ENCODE data around the gene CEP85. TPM values are rescaled to one million over a fixed set of nuclear protein-coding genes. Genes with fewer than 3 reads are reported as not detected.

Gene CEP85
- total and polyA plus RNA-seq, 10 of the 15 experiments (the other 5 are each of a cell fraction or from before 2014, with no cell fraction given) = 8.4 to 26.8 (median 21.5) TPM

DNA sequence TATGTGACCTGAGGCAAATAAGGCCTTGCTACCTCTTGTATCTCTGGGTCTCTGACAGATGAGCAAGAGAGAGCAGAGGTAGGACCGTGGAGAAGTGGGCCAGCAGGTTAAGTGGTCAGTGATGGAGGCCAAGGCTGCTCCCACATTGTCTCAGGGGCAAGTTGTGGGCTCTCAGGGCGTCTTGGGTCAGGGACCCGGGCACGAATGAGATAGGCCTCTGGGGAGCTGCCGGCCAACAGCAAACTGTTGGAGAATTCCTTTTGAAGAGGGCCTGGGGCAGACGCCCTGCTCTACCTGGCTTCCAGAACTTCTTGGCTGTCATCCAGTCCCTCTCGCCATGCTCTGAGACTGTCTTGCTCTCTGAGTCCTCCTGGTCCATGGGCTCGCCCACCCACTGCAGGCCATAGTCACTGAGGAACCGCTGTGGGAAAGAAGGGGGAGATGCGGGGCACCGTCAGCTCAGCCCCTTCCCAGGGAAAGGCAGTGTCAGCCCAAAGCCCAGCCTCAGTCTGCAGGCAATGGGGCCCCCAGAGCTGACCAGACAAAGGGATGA, 60.0 kb downstream of the CEP85 start:
- H3K27me3 ChIP-seq (replicated peaks in 1 of 2; ENCODE audit: control insufficient read depth in 2 of 2, insufficient read depth in 2 of 2, low read length in 1 of 2) = no peaks in the 10 kb centered on the region
- DNase-seq (ENCODE audit: low read depth, low spot score) (no peak), FAIRE-seq (no peak), ATAC-seq (no peak)
- CTCF ChIA-PET = no interaction called here
- H4K20me1 ChIP-seq (ENCODE audit: control insufficient read depth, insufficient read depth) = no peaks in the 10 kb centered on the region
- POLR2A ChIA-PET = no interaction called here
- H3K36me3 ChIP-seq (ENCODE audit: control insufficient read depth in 2 of 2, insufficient read depth in 2 of 2, low read length in 1 of 2) = no peaks in the 10 kb centered on the region
- no peak overlapping the region for H3K9ac ChIP-seq (ENCODE audit: control insufficient read depth, insufficient read depth, low read length)
- H3K27ac ChIP-seq (ENCODE audit: control insufficient read depth, insufficient read depth) = no peak overlapping the region
- 93% methylated on average over 11 of the region's 11 CpGs for WGBS (ENCODE audit: insufficient coverage, insufficient replicate concordance, low lambda C conversion rate, missing lambda C conversion rate)
- no peak overlapping the region for H2AFZ ChIP-seq (ENCODE audit: control insufficient read depth, low read depth, low read length)
- SMC1A ChIA-PET (ENCODE audit: uncharacterized antibody, unreplicated experiment) = interaction anchor here (1.1 kb wide), 1 partner anchor 28 kb away, joined by 3 read pairs; no protein-coding TSS in a partner anchor
- intact Hi-C loops (cut with micrococcal nuclease; ENCODE audit: unreplicated experiment) (no loop called here), in situ Hi-C loops (cut with MboI) (no loop called here)
- no peak overlapping the region for H3K4me3 ChIP-seq
- H3K4me2 ChIP-seq (ENCODE audit: control insufficient read depth, insufficient read depth) = no peak overlapping the region
- H3K79me2 ChIP-seq (ENCODE audit: control insufficient read depth, insufficient read depth, low read length) = no peaks in the 10 kb centered on the region
- no peaks in the 10 kb centered on the region for H3K9me3 ChIP-seq (replicated peaks; ENCODE audit: control insufficient read depth, insufficient read depth, low read length)
- RAD21 ChIA-PET (ENCODE audit: unreplicated experiment) = interaction anchor here (1.7 kb wide), 1 partner anchor 123 kb away, joined by 3 read pairs; no protein-coding TSS in a partner anchor
- BruUV-seq (replicated peaks) = no TSS peak
- H3K4me1 ChIP-seq (ENCODE audit: control insufficient read depth, insufficient read depth, low read length) = peaks cover 24% of the 10 kb centered on the region
- TF ChIP-seq, protein P1, sequence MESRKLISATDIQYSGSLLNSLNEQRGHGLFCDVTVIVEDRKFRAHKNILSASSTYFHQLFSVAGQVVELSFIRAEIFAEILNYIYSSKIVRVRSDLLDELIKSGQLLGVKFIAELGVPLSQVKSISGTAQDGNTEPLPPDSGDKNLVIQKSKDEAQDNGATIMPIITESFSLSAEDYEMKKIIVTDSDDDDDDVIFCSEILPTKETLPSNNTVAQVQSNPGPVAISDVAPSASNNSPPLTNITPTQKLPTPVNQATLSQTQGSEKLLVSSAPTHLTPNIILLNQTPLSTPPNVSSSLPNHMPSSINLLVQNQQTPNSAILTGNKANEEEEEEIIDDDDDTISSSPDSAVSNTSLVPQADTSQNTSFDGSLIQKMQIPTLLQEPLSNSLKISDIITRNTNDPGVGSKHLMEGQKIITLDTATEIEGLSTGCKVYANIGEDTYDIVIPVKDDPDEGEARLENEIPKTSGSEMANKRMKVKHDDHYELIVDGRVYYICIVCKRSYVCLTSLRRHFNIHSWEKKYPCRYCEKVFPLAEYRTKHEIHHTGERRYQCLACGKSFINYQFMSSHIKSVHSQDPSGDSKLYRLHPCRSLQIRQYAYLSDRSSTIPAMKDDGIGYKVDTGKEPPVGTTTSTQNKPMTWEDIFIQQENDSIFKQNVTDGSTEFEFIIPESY (IDR thresholded peaks at IDR 0.05) = no peak
- no peak for TF ChIP-seq FOS (IDR thresholded peaks at IDR 0.05; ENCODE audit: borderline replicate concordance, extremely low read depth, insufficient read length)
- TF ChIP-seq ZBED1 (IDR thresholded peaks at IDR 0.05; ENCODE audit: borderline replicate concordance) = no peak
- no peak for TF ChIP-seq CBX3 (IDR thresholded peaks at IDR 0.05; ENCODE audit: borderline replicate concordance, low read depth)
- TF ChIP-seq, protein P2, sequence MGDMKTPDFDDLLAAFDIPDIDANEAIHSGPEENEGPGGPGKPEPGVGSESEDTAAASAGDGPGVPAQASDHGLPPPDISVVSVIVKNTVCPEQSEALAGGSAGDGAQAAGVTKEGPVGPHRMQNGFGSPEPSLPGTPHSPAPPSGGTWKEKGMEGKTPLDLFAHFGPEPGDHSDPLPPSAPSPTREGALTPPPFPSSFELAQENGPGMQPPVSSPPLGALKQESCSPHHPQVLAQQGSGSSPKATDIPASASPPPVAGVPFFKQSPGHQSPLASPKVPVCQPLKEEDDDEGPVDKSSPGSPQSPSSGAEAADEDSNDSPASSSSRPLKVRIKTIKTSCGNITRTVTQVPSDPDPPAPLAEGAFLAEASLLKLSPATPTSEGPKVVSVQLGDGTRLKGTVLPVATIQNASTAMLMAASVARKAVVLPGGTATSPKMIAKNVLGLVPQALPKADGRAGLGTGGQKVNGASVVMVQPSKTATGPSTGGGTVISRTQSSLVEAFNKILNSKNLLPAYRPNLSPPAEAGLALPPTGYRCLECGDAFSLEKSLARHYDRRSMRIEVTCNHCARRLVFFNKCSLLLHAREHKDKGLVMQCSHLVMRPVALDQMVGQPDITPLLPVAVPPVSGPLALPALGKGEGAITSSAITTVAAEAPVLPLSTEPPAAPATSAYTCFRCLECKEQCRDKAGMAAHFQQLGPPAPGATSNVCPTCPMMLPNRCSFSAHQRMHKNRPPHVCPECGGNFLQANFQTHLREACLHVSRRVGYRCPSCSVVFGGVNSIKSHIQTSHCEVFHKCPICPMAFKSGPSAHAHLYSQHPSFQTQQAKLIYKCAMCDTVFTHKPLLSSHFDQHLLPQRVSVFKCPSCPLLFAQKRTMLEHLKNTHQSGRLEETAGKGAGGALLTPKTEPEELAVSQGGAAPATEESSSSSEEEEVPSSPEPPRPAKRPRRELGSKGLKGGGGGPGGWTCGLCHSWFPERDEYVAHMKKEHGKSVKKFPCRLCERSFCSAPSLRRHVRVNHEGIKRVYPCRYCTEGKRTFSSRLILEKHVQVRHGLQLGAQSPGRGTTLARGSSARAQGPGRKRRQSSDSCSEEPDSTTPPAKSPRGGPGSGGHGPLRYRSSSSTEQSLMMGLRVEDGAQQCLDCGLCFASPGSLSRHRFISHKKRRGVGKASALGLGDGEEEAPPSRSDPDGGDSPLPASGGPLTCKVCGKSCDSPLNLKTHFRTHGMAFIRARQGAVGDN (IDR thresholded peaks at IDR 0.05) = no peak
- no peak for TF ChIP-seq SIN3A (IDR thresholded peaks at IDR 0.05; ENCODE audit: low read depth, low read length)
- no peak for TF ChIP-seq EED (IDR thresholded peaks at IDR 0.05; ENCODE audit: low read depth)
- no peak for TF ChIP-seq POLR2A (IDR thresholded peaks at IDR 0.05; ENCODE audit: low read depth, low read length)
- no peak for TF ChIP-seq KLF5 (IDR thresholded peaks at IDR 0.05; ENCODE audit: partially characterized antibody)
- no peak for TF ChIP-seq EGR1 (IDR thresholded peaks at IDR 0.05; ENCODE audit: borderline replicate concordance in 1 of 2, low read depth in 2 of 2, low read length in 2 of 2)
- no peak for TF ChIP-seq MTA2 (IDR thresholded peaks at IDR 0.05; ENCODE audit: low read depth)
- no peak for TF ChIP-seq SREBF1 (IDR thresholded peaks at IDR 0.05; ENCODE audit: low read length)
- no peak for TF ChIP-seq GATAD2B (conservative IDR thresholded peaks at IDR 0.05; ENCODE audit: low read depth)
- no peak for TF ChIP-seq MYC (IDR thresholded peaks at IDR 0.05; ENCODE audit: insufficient read depth, insufficient read length, insufficient replicate concordance, low read length, severe bottlenecking)
- no peak for TF ChIP-seq IKZF2 (IDR thresholded peaks at IDR 0.05)
- TF ChIP-seq, protein P3, sequence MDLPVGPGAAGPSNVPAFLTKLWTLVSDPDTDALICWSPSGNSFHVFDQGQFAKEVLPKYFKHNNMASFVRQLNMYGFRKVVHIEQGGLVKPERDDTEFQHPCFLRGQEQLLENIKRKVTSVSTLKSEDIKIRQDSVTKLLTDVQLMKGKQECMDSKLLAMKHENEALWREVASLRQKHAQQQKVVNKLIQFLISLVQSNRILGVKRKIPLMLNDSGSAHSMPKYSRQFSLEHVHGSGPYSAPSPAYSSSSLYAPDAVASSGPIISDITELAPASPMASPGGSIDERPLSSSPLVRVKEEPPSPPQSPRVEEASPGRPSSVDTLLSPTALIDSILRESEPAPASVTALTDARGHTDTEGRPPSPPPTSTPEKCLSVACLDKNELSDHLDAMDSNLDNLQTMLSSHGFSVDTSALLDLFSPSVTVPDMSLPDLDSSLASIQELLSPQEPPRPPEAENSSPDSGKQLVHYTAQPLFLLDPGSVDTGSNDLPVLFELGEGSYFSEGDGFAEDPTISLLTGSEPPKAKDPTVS (IDR thresholded peaks at IDR 0.05; ENCODE audit: low read depth, low read length) = no peak
- TF ChIP-seq NR2F1 (conservative IDR thresholded peaks at IDR 0.05) = no peak
